ENCODE data around the gene CDK10. TPM values are rescaled to one million over a fixed set of nuclear protein-coding genes. Genes with fewer than 3 reads are reported as not detected.

CDK10 gene
- total RNA-seq, 1 donor from 2014 or later, result 26.7 TPM

DNA sequence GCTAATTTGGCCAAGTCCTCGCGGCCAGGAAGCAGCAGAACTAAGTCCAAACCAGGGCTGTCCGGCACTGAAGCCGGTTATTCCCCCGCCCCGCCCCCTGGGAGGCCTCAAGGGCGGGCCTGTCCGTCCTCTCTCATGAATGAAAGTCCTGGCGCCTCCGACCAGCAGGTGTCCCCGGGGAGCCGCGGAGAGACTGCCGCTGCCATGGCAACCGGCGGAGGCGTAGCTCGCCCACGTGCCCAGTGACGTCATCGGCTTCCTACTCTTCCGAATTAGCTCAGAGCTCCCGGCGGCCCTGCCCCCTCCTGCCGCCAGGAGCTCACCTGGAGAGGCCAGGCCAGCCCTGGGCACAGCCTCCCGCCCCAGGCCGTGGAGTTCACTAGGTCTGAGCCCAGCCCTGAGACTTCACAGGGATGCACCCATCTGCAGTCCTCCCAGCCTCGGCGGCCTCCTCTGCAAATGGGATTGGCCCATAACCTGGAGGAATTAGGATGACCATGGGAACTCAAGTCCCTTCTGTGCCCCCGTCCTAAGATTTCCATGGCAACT, 13.7 kb downstream of the CDK10 start:
- Histone ChIP-seq H3K4me1 (peaks cover 31% of the 10 kb centered on the region), H3K27ac (replicated peaks) (peak overlapping the region; percentile 79), H3K4me3 (peak overlapping the region; percentile 83), H3K36me3 (no peaks in the 10 kb centered on the region), H3K9me3 (replicated peaks) (no peaks in the 10 kb centered on the region), H3K27me3 (ENCODE audit: low read depth) (no peaks in the 10 kb centered on the region)
- TF ChIP-seq, protein P1, sequence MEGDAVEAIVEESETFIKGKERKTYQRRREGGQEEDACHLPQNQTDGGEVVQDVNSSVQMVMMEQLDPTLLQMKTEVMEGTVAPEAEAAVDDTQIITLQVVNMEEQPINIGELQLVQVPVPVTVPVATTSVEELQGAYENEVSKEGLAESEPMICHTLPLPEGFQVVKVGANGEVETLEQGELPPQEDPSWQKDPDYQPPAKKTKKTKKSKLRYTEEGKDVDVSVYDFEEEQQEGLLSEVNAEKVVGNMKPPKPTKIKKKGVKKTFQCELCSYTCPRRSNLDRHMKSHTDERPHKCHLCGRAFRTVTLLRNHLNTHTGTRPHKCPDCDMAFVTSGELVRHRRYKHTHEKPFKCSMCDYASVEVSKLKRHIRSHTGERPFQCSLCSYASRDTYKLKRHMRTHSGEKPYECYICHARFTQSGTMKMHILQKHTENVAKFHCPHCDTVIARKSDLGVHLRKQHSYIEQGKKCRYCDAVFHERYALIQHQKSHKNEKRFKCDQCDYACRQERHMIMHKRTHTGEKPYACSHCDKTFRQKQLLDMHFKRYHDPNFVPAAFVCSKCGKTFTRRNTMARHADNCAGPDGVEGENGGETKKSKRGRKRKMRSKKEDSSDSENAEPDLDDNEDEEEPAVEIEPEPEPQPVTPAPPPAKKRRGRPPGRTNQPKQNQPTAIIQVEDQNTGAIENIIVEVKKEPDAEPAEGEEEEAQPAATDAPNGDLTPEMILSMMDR (IDR thresholded peaks at IDR 0.05; ENCODE audit: borderline replicate concordance), result peak; percentile 79
- intact Hi-C loops (cut with micrococcal nuclease), result no loop called here
- DNase-seq, result peak; percentile 98

DNA sequence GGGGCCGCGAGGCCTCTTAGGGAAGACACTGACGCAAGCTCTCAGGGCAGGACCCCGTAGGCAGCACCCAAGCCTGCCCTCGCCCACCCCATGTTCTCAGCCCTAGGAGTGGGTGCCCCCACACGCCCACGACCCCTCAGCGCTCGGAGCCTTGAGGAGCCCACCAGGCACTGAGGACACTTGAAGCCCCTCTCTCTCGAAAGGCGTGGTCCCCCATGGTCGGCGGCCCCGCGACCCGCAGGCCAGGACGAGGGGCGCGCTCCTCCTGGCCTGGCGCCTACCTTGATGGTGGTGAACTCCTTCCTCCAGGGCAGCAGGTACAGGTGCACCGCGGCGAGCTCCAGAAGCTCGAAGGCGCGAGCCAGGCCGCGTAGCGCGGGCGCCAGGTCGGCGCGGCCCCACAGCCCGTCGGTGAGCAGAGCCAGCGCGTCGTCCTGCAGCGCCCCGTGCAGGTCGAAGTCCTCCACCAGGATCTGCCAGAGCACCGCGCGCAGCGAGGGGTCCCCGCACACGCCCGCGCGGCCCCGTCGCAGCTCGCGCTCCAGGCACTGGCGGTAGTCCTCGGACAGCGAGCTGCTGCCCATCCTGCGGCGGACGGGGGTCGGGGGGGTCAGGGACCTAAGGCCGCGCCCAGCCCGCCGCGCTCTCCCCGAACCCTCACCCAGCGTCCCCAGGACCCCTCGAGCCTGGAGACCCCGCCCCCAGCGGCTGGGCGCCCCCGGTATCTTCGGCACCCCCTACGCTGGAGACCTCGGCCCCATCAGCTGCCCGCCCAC, 14.3 kb downstream of the CDK10 start:
- no peak for DNase-seq
- peak overlapping the region; percentile 83 for H3K4me3 ChIP-seq
- H3K9me3 ChIP-seq (replicated peaks), result no peaks in the 10 kb centered on the region
- H3K27me3 ChIP-seq (ENCODE audit: low read depth), result no peaks in the 10 kb centered on the region
- TF ChIP-seq, protein P1 (IDR thresholded peaks at IDR 0.05; ENCODE audit: borderline replicate concordance), result no peak
- peak overlapping the region; percentile 79 for H3K27ac ChIP-seq (replicated peaks)
- no peaks in the 10 kb centered on the region for H3K36me3 ChIP-seq
- peaks cover 31% of the 10 kb centered on the region for H3K4me1 ChIP-seq
- intact Hi-C loops (cut with micrococcal nuclease), result no loop called here

DNA sequence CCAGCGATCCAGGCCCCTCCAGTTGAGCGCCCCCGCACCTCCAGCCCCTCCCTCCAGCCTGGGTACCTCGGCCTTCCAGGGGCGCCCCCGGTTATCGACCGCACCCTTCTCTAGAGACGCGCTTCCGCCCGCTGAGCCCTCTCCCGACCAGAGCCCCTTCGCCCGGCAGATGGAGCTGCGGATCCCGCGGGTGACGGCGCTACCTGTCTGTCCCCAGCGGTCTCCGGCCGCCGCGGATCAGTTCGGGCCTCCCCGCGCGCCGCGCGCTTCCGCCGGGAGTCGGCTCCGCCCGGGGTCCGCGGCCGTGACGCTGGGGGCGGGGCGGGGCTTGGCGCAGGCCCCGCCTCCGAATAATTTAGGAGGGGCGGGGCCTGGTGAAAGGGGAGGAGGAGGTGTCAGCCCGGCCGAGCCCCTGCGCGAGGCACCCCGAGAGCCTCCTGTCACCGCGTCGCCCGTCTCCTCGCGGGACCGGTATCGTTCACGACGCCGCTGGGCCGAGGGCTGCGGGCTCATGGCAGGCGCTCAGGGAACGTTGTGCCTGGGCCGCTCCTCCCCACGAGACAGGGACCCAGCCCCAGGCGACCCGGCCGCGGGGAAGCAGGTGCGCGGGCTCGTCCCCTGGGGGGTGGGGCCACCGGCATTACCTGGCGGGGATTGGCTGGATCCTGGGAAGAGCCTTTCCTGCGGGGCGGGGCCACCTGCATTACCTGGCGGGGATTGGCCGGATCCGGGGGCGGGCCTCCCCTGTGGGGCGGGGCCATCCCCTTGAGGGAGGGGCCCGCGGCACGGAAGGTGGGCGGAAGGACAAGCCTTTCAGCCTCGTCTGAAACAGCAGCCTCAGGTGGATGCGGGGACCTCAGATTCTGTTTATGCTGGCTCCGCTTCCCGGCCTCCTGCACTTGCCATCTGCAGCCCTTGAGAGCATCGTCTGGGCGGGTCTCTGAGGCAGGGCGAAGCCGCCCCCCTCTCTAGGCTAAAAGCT, 15.2 kb downstream of the CDK10 start, which contains the start of gene SPATA2L:
Gene SPATA2L (minus strand): TSS at position 281 of the 982 bp plus-strand sequence. CDS start 473 bp downstream, outside the sequence.
- peak within 1 kb of the TSS; percentile 79 for H3K27ac ChIP-seq (replicated peaks)
- peak; percentile 87 for DNase-seq
- intact Hi-C loops (cut with micrococcal nuclease), result no loop called here
- no peaks in the 10 kb centered on the region for H3K27me3 ChIP-seq (ENCODE audit: low read depth)
- H3K4me1 ChIP-seq, result peaks cover 36% of the 10 kb centered on the region
- no peaks in the 10 kb centered on the region for H3K36me3 ChIP-seq
- no peaks in the 10 kb centered on the region for H3K9me3 ChIP-seq (replicated peaks)
- H3K4me3 ChIP-seq, result peak within 1 kb of the TSS; percentile 83
- TF ChIP-seq, protein P1 (IDR thresholded peaks at IDR 0.05; ENCODE audit: borderline replicate concordance), result peak; percentile 36

DNA sequence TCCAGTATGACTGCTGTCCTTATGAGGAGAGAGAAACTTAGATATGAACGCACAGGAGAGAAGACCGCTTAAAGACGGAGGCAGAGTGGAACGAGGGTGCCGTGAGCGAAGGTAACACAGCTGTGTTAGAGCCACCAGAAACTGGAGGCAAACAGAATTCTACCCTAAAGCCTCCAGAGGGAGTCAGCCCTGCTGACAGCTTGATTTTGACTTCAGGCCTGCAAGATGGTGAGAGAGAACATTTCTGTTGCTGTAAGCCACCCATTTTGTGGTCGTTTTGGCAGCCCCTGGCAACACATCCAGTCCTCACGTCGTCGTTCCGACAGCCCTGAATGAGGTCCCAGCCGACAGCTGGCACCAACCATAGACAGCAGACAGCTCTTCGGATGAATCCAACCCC, 17.8 kb downstream of the CDK10 start:
- intact Hi-C loops (cut with micrococcal nuclease), result no loop called here
- no peak for DNase-seq

More for the DNA sequence above, 17.8 kb downstream of the CDK10 start:
- Histone ChIP-seq H3K4me1 (peaks cover 42% of the 10 kb centered on the region), H3K27me3 (ENCODE audit: low read depth) (no peaks in the 10 kb centered on the region), H3K27ac (replicated peaks) (no peak overlapping the region), H3K36me3 (no peaks in the 10 kb centered on the region), H3K9me3 (replicated peaks) (no peaks in the 10 kb centered on the region), H3K4me3 (no peak overlapping the region)
- TF ChIP-seq, protein P1 (IDR thresholded peaks at IDR 0.05; ENCODE audit: borderline replicate concordance), result no peak
